Measurements from ENCODE around the gene HELZ.
"Not testable (repeated sequence)": the region's sequence is repeated elsewhere in the genome, so short reads cannot be mapped to it uniquely, and the experiment has no call there.

The HELZ gene

GRCh38 chr17:67145183-67145805 is 99.7 kb downstream of the HELZ start:
- DNase-seq (ENCODE audit: low spot score): no peak

GRCh38 chr17:67143318-67143717 is 101.7 kb downstream of the HELZ start:
- DNase-seq (ENCODE audit: low spot score): no peak

GRCh38 chr17:67142030-67142429 is 103.0 kb downstream of the HELZ start:
- DNase-seq (ENCODE audit: low spot score): not testable (repeated sequence)

GRCh38 chr17:67139784-67140665 is 105.0 kb downstream of the HELZ start:
- DNase-seq (ENCODE audit: low spot score): peak; percentile 19

- DNase-seq (ENCODE audit: low spot score): no peak
Measured at GRCh38 chr17:67139289-67139688, 105.7 kb downstream of the HELZ start.

- no peak for DNase-seq (ENCODE audit: low spot score)
Measured at GRCh38 chr17:67138392-67138791, 106.6 kb downstream of the HELZ start.

GRCh38 chr17:67137860-67138259 is 107.1 kb downstream of the HELZ start:
- no peak for DNase-seq (ENCODE audit: low spot score)

- DNase-seq (ENCODE audit: low spot score): no peak
Measured at GRCh38 chr17:67137026-67137370, 108.0 kb downstream of the HELZ start.

- no peak for DNase-seq (ENCODE audit: low spot score)
Measured at GRCh38 chr17:67136191-67137025, 108.6 kb downstream of the HELZ start.

- no peak for DNase-seq (ENCODE audit: low spot score)
Measured at GRCh38 chr17:67133161-67133560, 111.8 kb downstream of the HELZ start.

GRCh38 chr17:67132366-67132765 is 112.6 kb downstream of the HELZ start:
- no peak for DNase-seq (ENCODE audit: low spot score)

GRCh38 chr17:67130768-67131167 is 114.2 kb downstream of the HELZ start:
- DNase-seq (ENCODE audit: low spot score): no peak

GRCh38 chr17:67129283-67129682 is 115.7 kb downstream of the HELZ start:
- DNase-seq (ENCODE audit: low spot score): no peak

- DNase-seq (ENCODE audit: low spot score): no peak
Measured at GRCh38 chr17:67128700-67129099, 116.3 kb downstream of the HELZ start.

- no peak for DNase-seq (ENCODE audit: low spot score)
Measured at GRCh38 chr17:67127925-67128324, 117.1 kb downstream of the HELZ start.

- no peak for DNase-seq (ENCODE audit: low spot score)
Measured at GRCh38 chr17:67126983-67127382, 118.0 kb downstream of the HELZ start.

- DNase-seq (ENCODE audit: low spot score): not testable (repeated sequence)
Measured at GRCh38 chr17:67126543-67126942, 118.5 kb downstream of the HELZ start.

- DNase-seq (ENCODE audit: low spot score): no peak
Measured at GRCh38 chr17:67125924-67126323, 119.1 kb downstream of the HELZ start.

GRCh38 chr17:67125417-67125816 is 119.6 kb downstream of the HELZ start:
- DNase-seq (ENCODE audit: low spot score): no peak

GRCh38 chr17:67124450-67125148 is 120.4 kb downstream of the HELZ start:
- no peak for DNase-seq (ENCODE audit: low spot score)

- DNase-seq (ENCODE audit: low spot score): no peak
Measured at GRCh38 chr17:67123699-67124098, 121.3 kb downstream of the HELZ start.

GRCh38 chr17:67121316-67121891 is 123.6 kb downstream of the HELZ start:
- no peak for DNase-seq (ENCODE audit: low spot score)
